GM12878 (cell line): ENCODE measurements around the gene ZNF202. TPM values are rescaled to one million over a fixed set of nuclear protein-coding genes. Genes with fewer than 3 reads are reported as not detected.

Experiments
- ATAC-seq: fragments of 200-7000 bp; cut with Tn5 transposase; 3 replicates; pipeline ENCODE4 v1.9.1; 2020; ENCODE audit warnings: mild to moderate bottlenecking, moderate library complexity
- BruUV-seq: library from RNA; stranded (reverse); fragments of 400-500 nt; replicated peaks from 2 replicates; lab custom pipeline; 2021; lab: Mats Ljungman, UMichigan
- CTCF ChIA-PET: fragments of 300-600 bp; sonication (Branson Sonifier 250); formaldehyde crosslinking; extraction: SDS; loops from one replicate; lab custom pipeline; 2021; ENCODE audit warnings: inconsistent platforms; lab: Yijun Ruan, JAX
- POLR2A ChIA-PET: fragments of 350-600 bp; formaldehyde crosslinking; extraction: SDS; loops from one replicate; lab custom pipeline; 2021; ENCODE audit warnings: inconsistent platforms; lab: Charles Lee
- RAD21 ChIA-PET: fragments of 300-600 bp; sonication (Branson Sonifier 250); formaldehyde crosslinking; loops from one replicate; lab custom pipeline; 2023; ENCODE audit warnings: antibody characterized with exemption; ENCODE audit not compliant: unreplicated experiment; lab: Charles Lee
- SMC1A ChIA-PET: fragments of 300-600 bp; sonication (Branson Sonifier 250); formaldehyde crosslinking; loops from one replicate; lab custom pipeline; 2023; ENCODE audit not compliant: unreplicated experiment, uncharacterized antibody; lab: Charles Lee
- DNase-seq: peaks from one replicate; pipeline ENCODE4 v3.0.0-alpha.2; 2011; ENCODE audit warnings: low read depth, low spot score
- FAIRE-seq: peaks from 3 replicates; lab custom pipeline; 2011; peaks lifted over from hg19 to GRCh38; lab: Jason Lieb, UNC
- H2AFZ ChIP-seq: 2 replicates; pipeline ENCODE4 v1.6.0; 2011; ENCODE audit warnings: low read depth, low read length, control low read depth; ENCODE audit not compliant: control insufficient read depth
- H3K27ac ChIP-seq: 2 replicates; pipeline ENCODE4 v1.5.1; 2011; ENCODE audit warnings: control low read depth; ENCODE audit not compliant: control insufficient read depth, insufficient read depth
- H3K27me3 ChIP-seq, 2 experiments: replicated peaks in 1 of 2; 2 replicates each; pipeline versions ENCODE4 v1.6.0 to v1.6.1; 2011; ENCODE audit warnings: low read length in 1 of 2; ENCODE audit not compliant: control insufficient read depth in 2 of 2, insufficient read depth in 2 of 2
- H3K36me3 ChIP-seq, 2 experiments: 2 replicates each; pipeline ENCODE4 v1.5.1; 2011; ENCODE audit warnings: low read length in 1 of 2; ENCODE audit not compliant: control insufficient read depth in 2 of 2, insufficient read depth in 2 of 2
- H3K4me1 ChIP-seq: 2 replicates; pipeline ENCODE4 v1.6.1; 2011; ENCODE audit warnings: mild to moderate bottlenecking, low read length, moderate library complexity, mixed read lengths; ENCODE audit not compliant: control insufficient read depth, insufficient read depth
- H3K4me2 ChIP-seq: 2 replicates; pipeline ENCODE4 v1.6.0; 2011; ENCODE audit warnings: control low read depth; ENCODE audit not compliant: control insufficient read depth, insufficient read depth
- H3K4me3 ChIP-seq: fragments of 200-600 bp; sonication (generic); 2 replicates; pipeline ENCODE4 v1.5.1; 2016
- H3K79me2 ChIP-seq: 2 replicates; pipeline ENCODE4 v1.6.0; 2011; ENCODE audit warnings: low read length; ENCODE audit not compliant: control insufficient read depth, insufficient read depth
- H3K9ac ChIP-seq: 2 replicates; pipeline ENCODE4 v1.8.0; 2011; ENCODE audit warnings: low read length, control low read depth, mixed read lengths; ENCODE audit not compliant: control insufficient read depth, insufficient read depth
- H3K9me3 ChIP-seq: replicated peaks from 3 replicates; pipeline ENCODE4 v1.5.1; 2011; ENCODE audit warnings: mild to moderate bottlenecking, low read length; ENCODE audit not compliant: control insufficient read depth, insufficient read depth
- H4K20me1 ChIP-seq: 2 replicates; pipeline ENCODE4 v1.6.0; 2011; ENCODE audit not compliant: control insufficient read depth, insufficient read depth
- E4F1 ChIP-seq: fragments of 450-650 bp; IDR thresholded peaks from 2 replicates; pipeline ENCODE4 v1.6.1; 2018; ENCODE audit warnings: borderline replicate concordance, mild to moderate bottlenecking; ENCODE audit not compliant: partially characterized antibody
- JUNB ChIP-seq: IDR thresholded peaks from 2 replicates; pipeline ENCODE4 v1.6.1; 2016; ENCODE audit warnings: antibody characterized with exemption, mild to moderate bottlenecking
- NR2C1 ChIP-seq: fragments of 450-650 bp; IDR thresholded peaks from 2 replicates; pipeline ENCODE4 v1.6.1; 2017; ENCODE audit warnings: antibody characterized with exemption, mild to moderate bottlenecking, moderate library complexity
- PRDM15 ChIP-seq: fragments of 450-650 bp; formaldehyde crosslinking; IDR thresholded peaks from 2 replicates; pipeline ENCODE4 v1.4.0; 2020; ENCODE audit warnings: mild to moderate bottlenecking, moderate library complexity
- RUNX3 ChIP-seq: IDR thresholded peaks from 2 replicates; pipeline ENCODE4 v1.6.1; 2012; ENCODE audit warnings: low read length, inconsistent platforms
- WGBS: methylation state at CpG from one replicate; pipeline ENCODE4 v1.1.6; 2016; ENCODE audit warnings: low lambda C conversion rate; ENCODE audit not compliant: insufficient replicate concordance, insufficient coverage; ENCODE audit errors: missing lambda C conversion rate; 5-methylcytosine and 5-hydroxymethylcytosine counted together
- in situ Hi-C: fragments of 300-500 bp; cut with MboI; formaldehyde crosslinking; loops from 9 replicates; pipeline ENCODE4 v1.14.3; 2018; ENCODE audit warnings: mixed read lengths
- intact Hi-C: fragments of 100-400 bp; cut with micrococcal nuclease; formaldehyde crosslinking; loops from one replicate; pipeline ENCODE4 v1.14.2; 2022; ENCODE audit not compliant: unreplicated experiment
- polyA plus RNA-seq, 11 experiments: library from polyadenylated mRNA; depleted of rRNA in 4 of 11; unstranded in 6 of 11; stranded (reverse) in 5 of 11; fragments of >200 nt; fragmentation: Nextera tagmentation in 4 of 11; fragmentation: Illumina TruSeq in 1 of 11; extraction: Ambion mirVana in 4 of 11; extraction: Trizol in 1 of 11; gene quantifications; 1 replicate in 1 of 11; 2 replicates in 10 of 11; pipeline versions ENCODE4 v1.2.1 to v1.2.3, GENCODE V29; 2011 to 2016; ENCODE audit warnings: inconsistent platforms in 2 of 11, missing spikeins in 2 of 11, low read depth in 1 of 11
- total RNA-seq, 4 experiments: library from RNA; depleted of rRNA in 3 of 4; stranded (reverse); fragments of >200 nt in 3 of 4; fragmentation: Illumina TruSeq in 1 of 4; extraction: Trizol in 1 of 4; gene quantifications; 2 replicates each; pipeline versions ENCODE4 v1.2.1 to v1.2.3, GENCODE V29; 2013 to 2021

The ZNF202 gene
- total and polyA plus RNA-seq, 10 of the 15 experiments (the other 5 are each of a cell fraction or from before 2014, with no cell fraction given): 2.6 to 13.6 (median 12.2) TPM

- TF ChIP-seq PRDM15: no peak
Observed at GRCh38 chr11:123682696-123683410, 58.6 kb downstream of the ZNF202 start (continued).

DNA sequence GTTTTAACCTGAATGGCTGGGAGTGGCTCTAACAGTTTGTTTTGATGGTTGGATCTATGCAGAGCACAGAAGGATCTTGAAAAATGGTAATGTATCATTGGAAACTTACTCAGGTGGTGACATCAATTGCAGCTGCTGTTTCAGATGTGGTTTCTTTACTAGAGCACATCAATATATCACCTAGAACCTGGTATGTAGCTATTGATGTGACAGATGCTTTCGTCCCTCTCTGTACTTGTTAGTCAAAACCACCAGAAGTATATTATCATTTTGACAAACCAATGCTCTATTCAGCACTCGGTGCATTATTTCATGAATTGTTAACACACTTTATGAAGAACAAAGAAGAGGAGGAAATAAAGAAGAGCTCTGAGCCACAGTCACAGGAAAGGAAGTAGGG is 60.4 kb downstream of the ZNF202 start:
- CTCF ChIA-PET: no interaction called here
- no peak overlapping the region for H3K27ac ChIP-seq
- DNase-seq: no peak

More for the DNA sequence above, 60.4 kb downstream of the ZNF202 start:
- 0 out of 2 replicates have a peak, but pooled peaks have one; percentile 18 for TF ChIP-seq JUNB
- TF ChIP-seq E4F1: no peak
- peak; percentile 44; the same call in 1 of the 2 replicates for TF ChIP-seq RUNX3
- no peak for TF ChIP-seq NR2C1
- Histone ChIP-seq H3K4me2 (no peak overlapping the region), H2AFZ (no peak overlapping the region), H3K9me3 (no peaks in the 10 kb centered on the region), H4K20me1 (no peaks in the 10 kb centered on the region), H3K79me2 (no peaks in the 10 kb centered on the region), H3K27me3 (peaks cover 0 to 3% of the 10 kb centered on the region in 2 experiments; a peak in 1 of 4 replicates), H3K4me1 (no peaks in the 10 kb centered on the region), H3K4me3 (no peak overlapping the region), H3K36me3 (no peaks in the 10 kb centered on the region), H3K9ac (no peak overlapping the region)
- ATAC-seq (peak; percentile 58), FAIRE-seq (no peak)
- RAD21 ChIA-PET: no interaction called here
- SMC1A ChIA-PET: interaction anchor here (0.7 to 1.2 kb wide), 2 partner anchors 10 to 61 kb away, joined by 3 read pairs; no protein-coding TSS in a partner anchor
- in situ Hi-C loops (no loop called here), intact Hi-C loops (no loop called here)
- 0% methylated on average over 2 of the region's 2 CpGs for WGBS
- POLR2A ChIA-PET: no interaction called here
- BruUV-seq: no TSS peak
